LNCAP (cell line): ENCODE results near the gene DNMT3B.

Experiments used
- CTCF ChIP-seq: fragments of 450-650 bp; IDR thresholded peaks from 2 replicates; pipeline ENCODE4 v1.5.1; 2017; ENCODE audit warnings: mild to moderate bottlenecking

The DNMT3B gene

GRCh38 chr20:32831982-32832381 lies 69.8 kb downstream of the DNMT3B start:
- no peak for TF ChIP-seq CTCF

- no peak for TF ChIP-seq CTCF
These were observed 70.5 kb downstream of the DNMT3B start for GRCh38 chr20:32832664-32833063.

GRCh38 chr20:32834972-32835371 lies 72.8 kb downstream of the DNMT3B start:
- TF ChIP-seq CTCF: no peak

GRCh38 chr20:32837157-32837556 lies 75.0 kb downstream of the DNMT3B start:
- TF ChIP-seq CTCF: no peak

GRCh38 chr20:32839227-32839981 lies 77.2 kb downstream of the DNMT3B start:
- no peak for TF ChIP-seq CTCF

GRCh38 chr20:32839982-32840285 lies 77.7 kb downstream of the DNMT3B start:
- no peak for TF ChIP-seq CTCF

- TF ChIP-seq CTCF: no peak
These were observed 79.0 kb downstream of the DNMT3B start for GRCh38 chr20:32841174-32841573.

- no peak for TF ChIP-seq CTCF
These were observed 79.4 kb downstream of the DNMT3B start for GRCh38 chr20:32841632-32842031.
